DMS79 (cell line): Measurements from ENCODE around the gene SMPX.

Experiments
- DNase-seq: peaks from one replicate; lab custom pipeline; 2025; lab: John Stamatoyannopoulos, UW

SMPX gene

DNA sequence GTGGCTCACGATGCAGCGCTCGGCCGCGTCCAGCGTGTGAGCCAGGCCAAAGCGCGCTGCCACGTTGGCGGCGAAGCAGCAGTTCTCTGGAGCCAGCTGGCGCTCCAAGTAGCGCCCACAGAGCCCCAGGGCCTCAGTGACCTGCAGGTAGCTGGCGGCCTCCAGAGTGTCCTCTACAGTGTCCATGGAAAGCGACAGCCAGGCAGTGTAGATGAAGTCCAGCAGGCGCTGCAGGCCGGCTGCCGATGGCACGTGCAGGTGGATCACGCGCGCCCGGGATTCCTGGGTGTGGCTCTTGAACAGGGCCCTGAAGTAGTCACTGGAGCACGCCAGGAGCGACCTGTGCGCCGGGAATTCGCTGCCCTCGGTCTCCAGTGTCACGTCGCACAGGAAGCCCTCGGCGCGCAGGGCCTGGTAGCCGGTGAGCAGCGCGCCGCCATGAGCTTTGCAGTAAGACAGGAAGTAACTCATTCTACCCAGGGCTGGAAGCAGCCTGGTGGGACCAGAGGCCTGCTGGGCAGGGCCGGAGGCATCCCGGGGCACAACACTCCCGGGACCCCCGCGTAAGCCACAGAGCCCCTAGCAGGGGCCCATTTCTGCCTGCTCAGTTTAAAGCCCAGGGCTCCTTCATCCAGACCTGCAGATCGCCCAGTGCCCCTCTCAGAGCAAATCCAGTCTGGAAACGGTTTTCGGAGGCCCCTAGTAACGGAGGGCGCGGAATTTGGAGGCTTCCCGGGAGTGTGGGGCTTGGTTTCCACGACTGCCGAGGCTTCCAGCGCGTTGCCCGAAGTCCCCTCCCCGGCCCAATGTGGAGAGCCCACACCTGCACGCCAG lies 100.4 kb downstream of the SMPX start:
- DNase-seq = no peak

DNA sequence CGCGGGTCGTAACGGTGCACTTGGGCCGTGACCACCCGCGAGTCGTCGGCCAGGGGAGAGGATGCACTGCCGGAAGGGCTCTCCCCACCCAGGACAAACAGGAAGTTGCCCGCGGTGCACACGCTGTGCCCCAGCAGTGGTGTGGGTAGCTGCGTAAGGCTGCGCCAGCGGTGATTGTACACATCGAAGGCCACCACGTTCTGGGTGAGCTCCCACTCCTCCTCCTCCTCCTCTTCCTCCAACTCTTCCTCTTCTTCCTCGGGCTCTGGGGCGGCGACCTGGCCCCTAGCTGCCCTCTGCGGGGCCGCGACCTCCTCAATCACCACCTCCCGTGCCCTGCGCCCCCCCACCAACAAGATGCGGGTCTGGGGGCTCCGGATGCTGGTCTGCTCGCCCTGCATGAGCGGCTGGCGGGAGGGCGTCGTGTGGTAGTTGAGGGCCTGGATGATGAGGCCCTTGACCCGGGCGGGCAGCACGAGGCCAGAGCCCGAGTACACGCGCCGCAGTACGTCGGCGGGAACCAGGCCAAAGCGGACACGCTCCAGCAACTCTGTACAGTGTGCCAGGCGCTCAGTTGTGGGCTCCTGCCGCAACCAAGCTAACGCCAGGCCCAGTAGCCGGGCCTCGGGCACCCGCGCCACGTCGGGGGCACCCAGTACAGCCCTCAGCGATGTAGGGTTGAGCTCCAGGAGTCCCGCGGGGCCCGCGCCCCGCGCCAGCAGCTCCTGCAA lies 101.2 kb downstream of the SMPX start:
- DNase-seq = no peak
